Astrocyte of the hippocampus (primary cell): ENCODE results near the gene LIPT1.
"Not testable (repeated sequence)": the region's sequence is repeated elsewhere in the genome, so short reads cannot be mapped to it uniquely, and the experiment has no call there.

Source experiments
- DNase-seq: peaks from one replicate; pipeline ENCODE4 v3.0.0; 2011; ENCODE audit warnings: low read depth, low spot score

Gene LIPT1

DNA sequence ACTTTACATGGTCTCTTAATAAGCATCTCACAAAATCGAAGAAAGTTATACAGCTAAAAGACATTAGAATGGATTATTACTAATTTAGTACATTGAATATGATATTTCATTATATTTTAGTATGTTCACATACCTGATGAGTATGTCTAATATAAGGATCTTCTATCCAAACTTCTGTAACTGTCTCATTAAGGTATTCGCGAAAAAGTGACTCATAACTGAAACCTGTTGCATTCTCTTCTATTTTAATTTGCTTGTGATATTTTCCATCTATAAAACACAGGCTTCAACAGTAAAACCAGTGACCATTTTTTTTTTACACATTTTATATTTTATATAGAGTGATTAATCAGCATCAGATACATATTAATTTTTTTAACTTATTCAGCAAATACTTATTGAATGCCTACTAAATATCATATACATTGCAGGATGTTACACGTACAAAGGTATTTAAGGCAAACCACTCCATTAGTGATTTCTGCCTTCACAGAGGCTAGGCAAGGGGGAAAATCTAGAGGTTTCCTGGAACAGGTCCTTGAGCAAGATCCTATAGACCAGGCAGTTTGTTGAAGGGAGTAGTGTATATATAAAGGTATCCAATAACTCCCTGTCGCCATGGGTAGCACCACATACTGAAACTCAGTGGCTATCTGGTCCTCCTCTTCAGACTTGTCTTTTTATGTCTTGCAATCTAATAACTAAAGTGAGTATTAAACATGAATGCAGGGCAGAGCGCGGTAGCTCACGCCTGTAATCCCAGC is 16.8 kb downstream of the LIPT1 start:
- DNase-seq, result no peak

DNA sequence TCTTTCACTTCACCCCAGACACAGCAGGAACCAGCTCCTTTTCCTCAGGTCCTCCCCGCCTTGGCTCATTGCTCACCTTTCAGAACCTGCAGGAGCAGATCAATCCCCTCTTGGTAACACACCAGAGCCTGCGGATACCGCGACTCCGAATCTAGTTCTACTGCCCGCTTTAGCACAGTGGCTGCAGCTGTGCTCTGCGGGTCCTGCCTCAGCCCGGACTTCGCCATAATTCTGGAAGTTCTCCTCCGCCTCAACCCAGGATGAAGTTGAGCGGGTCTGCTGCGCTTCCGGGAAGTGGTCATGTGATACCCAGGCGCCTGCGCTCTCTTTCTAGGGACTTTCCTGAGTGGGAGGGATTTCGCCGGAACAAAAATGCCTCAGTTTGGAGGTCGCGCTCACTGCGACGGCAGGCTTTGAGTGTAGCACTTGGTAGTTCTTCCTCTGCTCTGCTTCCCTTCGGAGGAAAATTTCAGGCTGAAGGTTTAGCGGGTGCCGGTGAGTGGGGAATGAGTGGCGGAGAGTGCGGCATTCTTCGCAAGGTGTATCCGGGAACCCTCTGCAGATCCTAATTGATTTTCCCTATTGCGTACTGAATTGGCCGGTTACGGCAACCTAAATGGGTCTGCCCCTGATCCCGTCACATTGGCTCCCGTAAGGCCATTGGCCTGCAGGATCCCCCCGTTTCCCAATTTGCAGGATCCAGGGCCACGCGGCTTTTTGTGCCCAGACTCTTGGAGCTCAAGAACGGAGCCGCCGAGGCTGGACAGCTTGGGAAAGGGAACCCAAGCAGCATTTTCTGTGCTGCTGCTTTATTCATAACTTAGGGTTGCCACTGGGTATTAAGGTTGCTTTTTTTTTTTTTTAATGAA is 26.2 kb downstream of the LIPT1 start, which contains the start of the genes MITD1 and MRPL30:
TSS of gene MITD1 (minus strand) at position 304 of the 869 bp plus-strand sequence. CDS start at position 227, 77 bp downstream.
TSS of gene MRPL30 (plus strand) at position 430 of the 869 bp plus-strand sequence. CDS start 5,020 bp downstream, outside the sequence.
- DNase-seq, result peak; percentile 97

DNA sequence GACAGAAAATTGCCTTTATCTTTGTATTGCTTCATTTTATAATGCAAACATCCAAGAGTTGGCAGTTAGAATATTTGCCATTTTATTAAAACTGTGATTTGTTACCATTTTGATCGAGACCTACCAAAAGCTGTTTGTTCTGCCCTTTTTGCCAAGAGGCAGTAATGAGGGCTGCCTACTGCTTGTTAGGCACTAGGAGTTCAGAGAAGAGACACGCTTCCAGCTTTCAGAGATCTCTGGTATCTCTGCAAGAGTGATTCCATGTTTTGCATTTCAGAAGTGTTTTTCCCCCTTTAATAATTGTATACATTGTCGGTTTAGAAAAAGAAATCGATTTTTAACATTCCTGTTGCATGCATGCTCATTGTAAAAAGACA is 26.8 kb downstream of the LIPT1 start:
- peak; percentile 16 for DNase-seq

DNA sequence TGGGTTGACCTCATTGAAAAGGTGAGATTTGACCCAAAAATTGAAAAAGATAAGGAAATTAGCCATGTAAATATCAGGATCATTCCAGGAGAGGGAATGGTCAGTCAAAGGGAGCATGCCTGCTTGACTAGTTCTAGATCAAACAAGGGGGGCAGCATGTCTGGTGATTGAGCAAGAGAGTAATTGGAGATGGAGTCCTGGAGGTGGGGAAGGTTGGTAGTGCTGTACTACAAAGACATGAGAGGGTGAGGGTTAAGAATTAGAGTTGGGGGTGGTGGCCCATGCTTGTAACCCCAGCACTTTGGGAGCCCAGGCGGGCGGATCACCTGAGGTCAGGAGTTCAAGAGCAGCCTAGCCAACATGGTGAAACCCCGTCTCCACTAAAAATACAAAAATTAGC is 28.3 kb downstream of the LIPT1 start:
- DNase-seq, result no peak

DNA sequence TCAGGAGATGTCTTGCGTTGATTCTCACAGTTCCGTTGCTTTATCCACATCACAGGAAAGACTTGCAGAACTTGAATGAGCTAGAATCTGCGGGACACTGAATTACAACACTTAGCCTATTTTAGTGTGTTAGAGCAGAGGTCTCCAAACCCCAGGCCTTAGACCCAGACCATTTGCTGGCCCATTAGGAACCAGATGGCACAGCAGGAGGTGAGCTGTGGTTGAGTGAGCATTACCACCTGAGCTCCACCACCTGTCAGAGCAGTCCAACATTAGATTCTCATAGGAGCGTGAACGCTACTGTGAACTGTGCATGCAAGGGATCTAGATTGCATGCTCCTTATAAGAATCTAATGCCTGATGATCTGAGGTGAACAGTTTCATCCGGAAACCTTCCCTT is 30.0 kb downstream of the LIPT1 start:
- no peak for DNase-seq

DNA sequence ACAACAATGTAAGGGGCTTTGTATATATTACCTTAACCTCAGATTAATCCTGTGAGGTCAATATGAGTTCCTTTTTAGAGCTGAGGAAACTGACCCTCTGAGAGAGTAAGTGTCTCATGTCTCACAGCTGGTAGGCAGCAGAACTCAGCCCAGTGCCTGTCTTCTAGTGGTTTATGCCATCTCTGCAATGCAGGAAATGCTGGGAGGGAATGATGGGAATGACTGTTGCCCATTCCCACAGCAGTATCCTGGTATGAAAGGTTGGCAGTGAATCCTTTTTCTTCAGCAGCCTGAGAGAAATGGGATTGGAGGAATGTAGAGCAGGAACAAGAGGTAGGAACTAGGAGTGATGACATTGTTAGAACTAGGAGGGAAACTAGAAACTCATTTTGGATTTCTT is 32.2 kb downstream of the LIPT1 start:
- peak; percentile 6 for DNase-seq

DNA sequence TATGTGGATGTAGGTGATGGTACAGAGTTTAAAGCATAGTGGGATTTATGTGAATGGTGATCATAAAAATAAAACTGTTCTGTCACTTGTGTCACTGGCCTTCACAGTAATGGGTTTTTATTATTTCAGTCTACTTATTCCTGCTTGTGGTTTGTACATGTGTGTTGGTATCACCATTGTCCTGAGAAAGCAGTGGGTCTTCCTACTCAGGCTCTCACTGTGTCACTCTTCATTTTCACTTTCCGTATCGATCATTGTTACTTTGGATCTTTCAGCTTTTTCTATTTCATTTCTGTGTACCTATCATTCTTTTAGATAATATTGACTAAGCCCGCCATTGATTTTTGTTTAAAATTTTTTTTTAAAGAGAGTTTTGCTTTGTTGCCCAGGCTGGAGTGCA is 33.6 kb downstream of the LIPT1 start:
- no peak for DNase-seq

DNA sequence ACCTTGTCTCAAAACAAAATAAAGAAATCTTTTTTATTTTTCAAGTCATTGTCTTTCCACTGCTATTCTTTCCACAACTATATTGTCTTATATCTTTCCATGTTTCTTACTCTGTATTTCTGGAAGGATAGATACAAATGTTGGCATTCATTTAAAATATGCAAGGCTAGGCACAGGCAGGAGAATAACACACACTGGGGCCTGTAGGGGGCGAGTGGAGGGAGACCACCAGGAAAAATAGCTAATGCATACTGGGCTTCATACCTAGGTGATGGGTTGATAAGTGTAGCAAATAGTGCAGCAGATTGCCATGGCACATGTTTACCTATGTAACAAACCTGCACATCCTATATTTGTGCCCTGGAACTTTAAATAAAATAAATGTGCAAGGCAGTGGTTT is 35.8 kb downstream of the LIPT1 start:
- DNase-seq, result no peak

DNA sequence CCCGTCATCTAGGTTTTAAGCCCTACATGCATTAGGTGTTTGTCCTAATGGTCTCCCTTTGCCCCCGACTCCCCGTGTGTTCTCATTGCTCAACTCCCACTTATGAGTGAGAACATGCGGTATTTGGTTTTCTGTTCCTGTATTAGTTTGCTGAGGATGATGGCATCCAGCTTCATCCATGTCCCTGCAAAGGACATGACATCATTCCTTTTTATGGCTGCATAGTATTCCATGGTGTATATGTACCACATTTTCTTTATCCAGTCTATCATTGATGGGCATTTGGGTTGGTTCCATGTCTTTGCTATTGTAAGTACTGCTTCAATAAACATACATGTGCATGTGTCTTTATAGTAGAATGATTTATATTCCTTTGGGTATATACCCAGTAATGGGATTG is 37.6 kb downstream of the LIPT1 start:
- DNase-seq, result not testable (repeated sequence)

DNA sequence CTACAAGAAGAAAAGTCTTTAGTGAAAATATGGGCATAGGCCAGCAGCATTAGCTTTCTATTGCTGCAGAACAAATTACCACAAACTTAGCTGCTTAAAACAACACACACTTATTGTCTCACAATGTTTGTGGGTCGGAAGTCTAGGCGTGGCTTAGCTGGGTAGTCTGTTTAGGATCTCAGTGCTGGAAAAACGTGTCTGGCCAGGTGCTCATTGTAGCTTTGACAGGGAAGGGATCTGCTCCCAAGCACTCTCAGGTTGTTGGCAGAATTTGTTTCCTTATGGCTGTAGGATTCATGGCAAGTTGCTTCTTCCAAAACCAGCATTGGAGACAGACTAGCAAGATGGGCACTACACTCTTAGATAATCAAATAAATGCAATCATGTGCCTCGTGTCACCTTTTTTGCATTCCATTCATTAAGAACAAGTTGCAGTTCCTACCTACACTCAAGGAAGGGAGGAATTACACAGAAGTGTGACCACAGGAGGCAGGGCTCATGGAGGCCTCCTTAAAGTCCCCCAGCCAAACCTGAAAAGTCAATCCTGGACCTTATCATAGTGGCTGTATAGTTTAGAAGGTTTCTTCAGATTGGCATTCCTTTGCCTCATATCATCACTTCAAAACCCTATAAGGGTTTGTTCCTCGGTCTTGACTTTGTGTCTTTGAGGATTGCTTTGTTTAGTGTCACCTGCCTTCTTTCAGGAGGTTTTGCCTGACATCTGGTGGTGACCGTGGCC is 43.5 kb downstream of the LIPT1 start:
- DNase-seq, result no peak

DNA sequence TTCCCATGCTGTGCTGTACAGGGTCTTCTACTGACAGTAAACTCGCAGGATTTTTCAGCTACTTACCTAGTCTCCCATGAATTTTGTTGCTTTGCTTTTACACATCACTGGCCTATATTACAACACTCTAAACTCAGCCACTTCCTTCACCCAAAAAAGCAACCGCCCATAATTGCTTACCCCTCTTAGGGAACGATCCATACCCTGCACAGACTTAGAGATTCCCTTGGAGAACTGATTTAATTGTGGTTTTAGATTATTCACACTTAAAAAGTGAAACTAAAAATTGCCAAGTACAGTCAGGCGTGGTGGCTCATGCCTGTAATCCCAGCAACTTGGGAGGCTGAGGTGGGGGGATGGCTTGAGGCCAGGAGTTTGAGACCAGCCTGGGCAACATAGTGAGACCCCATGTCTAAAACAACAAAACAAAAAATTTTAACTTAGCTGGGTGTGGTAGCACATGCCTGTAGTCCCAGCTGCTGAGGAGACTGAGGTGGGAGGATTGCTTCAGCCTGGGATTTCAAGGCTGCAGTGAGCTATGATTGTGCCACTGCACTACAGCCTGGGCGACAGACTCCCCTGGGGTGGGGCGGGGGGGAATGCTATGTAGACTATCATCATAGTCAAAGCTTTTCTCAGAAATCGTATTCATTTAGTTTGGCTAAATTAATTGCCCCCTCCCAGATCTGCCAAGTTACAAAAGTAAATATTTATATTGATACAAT is 45.5 kb downstream of the LIPT1 start:
- DNase-seq, result no peak

DNA sequence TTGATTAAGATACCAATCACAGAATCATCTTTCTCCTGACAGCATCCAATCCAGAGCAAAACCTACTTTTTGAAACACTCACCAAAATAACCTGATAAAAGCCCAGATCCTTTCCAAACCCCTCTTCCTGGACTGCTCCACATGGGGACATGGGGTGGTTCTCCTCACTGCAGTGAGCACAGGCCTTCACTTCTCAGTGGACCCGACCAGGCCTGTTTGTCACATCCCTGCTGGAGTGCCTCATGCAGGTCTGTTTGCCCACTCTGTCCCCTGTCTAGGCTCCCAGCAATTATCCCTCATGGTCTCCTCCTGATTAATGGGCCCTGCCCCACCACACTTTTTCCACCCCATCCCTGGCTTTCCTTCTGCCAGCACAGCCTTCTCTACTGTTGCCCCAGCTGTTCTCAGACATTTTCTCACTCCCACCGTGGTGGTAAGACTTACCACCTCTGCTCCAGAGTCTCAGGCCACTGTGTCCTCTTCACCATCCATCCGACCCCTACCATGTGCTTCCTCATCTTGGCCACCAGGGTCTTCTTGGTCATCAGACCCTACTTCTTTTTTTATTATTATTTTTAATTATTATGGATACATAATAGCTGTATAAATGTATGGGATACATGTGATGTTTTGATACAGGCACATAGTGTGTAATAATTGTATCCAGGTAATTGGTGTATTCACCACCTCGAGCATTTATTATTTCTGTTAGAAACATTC is 47.4 kb downstream of the LIPT1 start:
- no peak for DNase-seq

DNA sequence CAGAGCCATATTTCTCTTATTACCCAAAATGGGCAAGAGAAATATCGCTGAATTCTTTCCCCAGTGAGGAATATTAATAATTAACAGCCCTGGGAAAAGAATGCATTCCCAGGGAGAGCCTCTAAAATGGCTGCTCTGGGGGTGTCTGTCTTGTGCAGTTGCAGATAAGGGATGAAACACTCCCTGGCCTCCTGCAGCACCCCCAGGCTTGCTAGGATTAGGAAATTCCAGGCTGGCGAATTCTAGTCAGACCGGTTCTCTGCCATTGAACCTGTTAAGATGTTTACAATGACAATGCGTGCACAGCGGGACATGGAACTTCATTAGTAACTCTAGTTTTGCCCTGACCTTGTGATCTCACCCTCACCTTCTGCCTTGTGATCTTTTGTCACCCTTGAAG is 50.7 kb downstream of the LIPT1 start:
- no peak for DNase-seq
